Measurements from ENCODE around the gene PSMC5.
"Not testable (repeated sequence)": the region's sequence is repeated elsewhere in the genome, so short reads cannot be mapped to it uniquely, and the experiment has no call there.

Gene PSMC5

DNA sequence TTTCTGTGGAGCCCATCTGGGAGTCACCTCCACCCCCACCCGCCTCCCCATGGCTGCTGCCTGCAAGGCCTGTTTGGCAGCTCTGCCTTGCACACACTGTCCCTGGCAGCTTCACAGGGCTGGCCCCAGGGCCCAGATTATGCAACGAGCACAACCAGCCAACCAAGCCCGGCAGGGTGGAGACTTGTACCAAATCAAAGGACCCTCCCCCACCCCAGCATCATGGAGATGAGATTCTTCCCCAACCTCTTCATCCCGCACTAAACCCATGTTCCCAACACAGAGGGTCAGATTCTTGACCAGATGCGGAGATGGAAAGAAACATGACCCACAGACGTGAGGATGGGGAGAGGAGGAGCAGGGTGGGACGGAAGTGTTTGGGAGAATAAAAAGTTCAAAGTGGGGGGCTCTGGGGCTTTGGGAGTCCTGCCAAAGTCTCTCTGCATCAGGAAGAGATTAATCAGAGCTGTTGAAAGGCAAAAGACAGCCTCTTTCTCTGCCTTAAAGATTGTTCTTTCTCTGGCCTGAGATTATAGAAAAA, 11.5 kb downstream of the PSMC5 start:
- DNase-seq (ENCODE audit: low read depth in 3 of 3) = no peak

DNA sequence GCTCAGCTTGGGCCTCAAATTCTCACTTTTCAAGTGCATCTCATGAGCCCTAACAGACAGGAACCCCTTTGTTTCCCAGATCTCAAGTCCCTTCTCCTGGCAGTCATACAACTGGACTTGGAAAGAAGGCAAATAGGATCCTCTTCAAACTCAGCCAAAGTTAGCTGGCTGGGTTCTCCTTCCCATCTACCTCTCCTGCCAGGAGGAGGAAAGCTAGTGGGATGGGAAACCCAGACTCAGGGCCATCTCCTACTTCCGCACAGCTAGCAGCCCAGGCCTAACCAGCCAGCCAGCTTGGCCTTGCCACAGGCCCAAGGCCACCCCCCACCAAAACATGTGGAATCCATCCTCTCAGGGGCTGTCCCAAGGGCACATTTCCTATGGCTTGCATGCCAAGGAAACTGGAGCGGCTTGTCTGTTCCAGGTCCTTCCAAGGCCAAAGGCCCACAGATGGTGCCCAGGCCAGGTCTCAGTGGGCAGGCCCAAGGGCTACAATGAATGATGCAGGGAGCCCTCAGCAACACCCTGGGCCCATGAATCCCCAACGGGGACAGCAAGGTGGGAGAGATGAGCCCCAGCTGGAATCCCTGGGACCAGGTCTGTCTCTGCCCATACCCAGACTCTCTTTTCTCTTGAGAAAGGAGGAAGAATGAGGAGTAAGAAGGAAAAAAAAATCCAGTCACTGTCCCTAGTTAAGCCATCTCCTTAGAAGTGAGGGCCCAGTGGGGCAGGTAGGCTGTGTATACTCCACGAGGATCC, 13.5 kb downstream of the PSMC5 start:
- DNase-seq (ENCODE audit: low read depth in 3 of 3) = no peak

DNA sequence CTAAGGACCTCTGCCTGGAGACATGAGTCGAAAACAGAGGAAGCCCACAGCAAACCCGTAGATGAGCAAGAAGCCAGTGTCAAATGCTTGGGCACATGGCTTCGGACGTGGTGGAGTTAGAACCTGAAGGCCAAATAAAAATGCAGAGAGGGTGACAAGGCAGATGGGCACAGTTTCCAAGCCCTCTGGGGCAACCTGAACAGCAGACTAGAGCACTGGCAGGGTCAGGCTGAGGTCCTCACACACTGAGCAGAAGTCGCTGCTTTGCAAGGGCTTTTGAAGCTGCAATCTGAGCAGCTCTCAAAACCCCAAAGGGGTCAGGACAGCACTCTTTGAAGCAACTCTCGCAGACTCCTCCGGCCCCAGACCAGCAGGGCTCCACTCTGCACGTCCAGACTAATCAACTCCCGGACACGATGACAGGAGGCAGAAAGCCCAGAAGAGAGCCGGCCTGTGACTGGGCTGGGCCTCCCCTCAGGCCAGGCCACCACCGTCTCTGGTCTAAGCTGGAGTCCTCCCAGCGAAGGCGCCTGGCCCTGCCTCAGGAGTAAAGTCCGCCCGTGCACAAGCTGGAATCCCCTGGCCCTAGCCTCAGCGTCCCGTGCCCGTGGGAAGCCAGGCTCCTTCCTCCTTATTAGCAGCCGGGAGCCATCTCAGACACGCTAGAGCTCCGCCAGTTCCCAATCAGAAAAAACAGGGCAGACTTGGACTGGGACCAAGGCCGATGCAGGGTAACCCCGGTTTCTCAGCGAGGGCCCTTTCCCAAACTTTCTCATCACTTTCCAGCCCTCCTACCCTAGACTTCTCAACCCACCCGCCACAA, 14.3 kb downstream of the PSMC5 start:
- DNase-seq (ENCODE audit: low read depth in 3 of 3) = no peak

DNA sequence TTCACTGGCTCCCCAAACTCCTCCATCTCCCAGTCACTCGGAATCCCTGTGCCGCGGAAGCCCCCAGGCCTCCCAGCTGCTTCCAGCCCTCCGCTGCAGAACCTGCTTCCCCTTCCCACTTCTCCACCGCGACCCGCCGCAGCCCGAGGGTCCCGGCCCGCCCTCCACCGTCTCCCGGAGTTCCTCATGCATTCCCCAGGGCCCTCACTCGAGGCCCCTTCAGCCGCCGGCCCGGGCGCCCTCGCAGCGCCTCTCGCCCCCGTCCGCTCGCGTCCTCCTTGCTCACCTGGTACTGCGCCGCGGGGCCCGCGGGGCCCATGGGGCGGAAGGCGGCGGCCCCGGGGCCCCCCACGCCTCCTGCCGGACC, 14.9 kb downstream of the PSMC5 start:
- DNase-seq (ENCODE audit: low read depth in 3 of 3) = no peak

DNA sequence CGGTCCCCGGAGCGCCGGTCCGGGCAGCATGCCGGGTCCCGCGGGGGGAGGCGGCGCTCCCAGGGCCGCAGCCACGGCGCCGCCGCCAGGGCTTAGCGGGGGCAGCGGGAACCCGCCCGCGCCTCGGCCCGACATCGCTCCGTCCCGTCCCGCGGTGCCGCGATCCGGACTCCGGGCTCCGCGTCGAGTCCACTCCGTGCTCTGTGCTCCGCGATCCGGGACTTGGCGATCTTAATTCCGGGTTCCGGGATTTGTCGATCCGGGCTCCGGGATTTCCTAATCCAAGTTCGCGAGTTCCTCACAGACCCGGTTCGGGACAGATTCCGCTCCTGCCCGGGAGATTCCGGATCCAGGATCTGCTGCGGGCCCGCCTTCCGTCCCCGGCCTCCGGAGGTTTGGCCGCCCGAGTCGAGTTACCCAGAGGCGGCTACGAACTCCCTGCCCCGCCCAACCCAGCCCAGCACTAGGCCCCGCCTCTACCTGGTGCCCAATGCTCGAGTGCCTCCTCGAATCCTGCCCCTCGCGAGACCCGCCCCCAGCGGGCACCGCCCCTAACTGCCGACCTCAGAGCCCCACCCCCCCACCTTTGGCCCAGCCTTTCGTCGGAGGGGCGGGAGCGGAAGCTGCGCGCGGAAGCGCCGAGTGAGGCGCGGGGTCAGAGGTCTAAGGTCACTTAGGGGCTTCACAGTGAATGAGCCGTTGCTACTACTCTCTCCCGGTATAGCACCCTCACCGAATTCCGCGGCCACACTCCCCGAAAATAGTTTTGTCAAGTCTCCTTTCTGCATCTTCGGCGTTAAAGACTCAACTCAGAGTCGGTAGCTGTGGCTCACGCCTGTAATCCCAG, 15.5 kb downstream of the PSMC5 start, which contains the start of gene SMARCD2:
Gene SMARCD2 (minus strand): TSS at position 146 of the 847 bp plus-strand sequence. CDS start 11 bp downstream, at position 135.
- DNase-seq (ENCODE audit: low read depth in 3 of 3) = peak; percentile 98 to 99 (median 98)

DNA sequence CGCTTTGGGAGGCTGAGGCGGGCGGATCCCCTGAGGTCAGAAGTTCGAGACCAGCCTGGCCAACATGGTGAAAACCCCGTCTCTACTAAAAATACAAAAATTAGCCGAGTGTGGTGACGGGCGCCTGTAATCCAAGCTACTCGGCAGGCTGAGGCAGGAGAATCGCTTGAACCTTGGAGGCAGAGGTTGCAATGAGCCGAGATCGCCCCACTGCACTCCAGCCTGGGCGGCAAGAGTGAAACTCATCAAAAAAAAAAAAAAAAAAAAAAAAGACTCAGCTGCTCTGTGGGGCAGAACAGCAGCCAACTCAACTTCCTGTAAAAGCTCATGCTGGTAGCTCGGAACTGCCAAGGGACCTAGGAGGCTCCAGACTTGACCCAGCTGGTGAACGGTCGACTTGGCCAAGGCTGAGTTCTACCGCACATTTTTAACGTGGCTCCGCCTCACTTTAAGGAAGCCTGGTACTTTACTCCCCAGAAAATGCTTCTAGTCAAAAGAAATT, 16.2 kb downstream of the PSMC5 start:
- DNase-seq (ENCODE audit: low read depth in 3 of 3) = not testable (repeated sequence)

DNA sequence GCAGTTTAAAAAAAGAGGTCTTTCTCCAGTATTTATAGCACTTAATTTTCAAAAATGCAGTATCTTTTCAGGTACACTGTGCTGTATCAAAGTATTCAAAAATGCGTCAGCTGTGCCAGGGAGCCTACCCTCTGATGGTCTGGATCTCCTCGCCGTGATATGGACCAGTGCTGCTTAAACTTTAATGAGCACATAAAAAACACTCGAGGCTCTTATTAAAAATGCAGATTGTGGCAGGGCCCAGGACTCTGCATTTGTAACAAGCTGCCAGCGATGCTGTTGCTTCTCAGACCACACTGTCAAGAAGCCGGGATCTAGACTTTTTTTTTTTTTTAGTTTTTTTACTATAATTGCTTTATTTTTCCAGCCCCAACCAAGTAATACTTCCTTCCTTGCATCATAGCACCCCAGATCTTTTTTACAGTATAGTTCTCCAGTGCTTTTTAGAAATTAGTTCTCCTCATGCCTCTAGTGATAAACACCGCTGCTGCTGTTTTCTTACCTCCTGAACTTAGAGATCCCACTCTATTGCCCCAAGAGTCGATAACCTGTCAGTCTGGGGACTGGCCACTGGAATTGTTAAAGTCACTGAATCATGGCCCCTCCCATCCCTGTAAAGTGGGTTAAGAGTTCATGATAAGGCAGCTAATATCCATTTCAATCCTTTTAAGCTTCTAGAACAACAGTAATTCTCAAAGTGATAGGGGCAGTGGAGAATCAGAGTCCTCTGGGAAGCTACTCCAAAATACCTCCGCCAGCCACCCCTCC, 16.9 kb downstream of the PSMC5 start:
- DNase-seq (ENCODE audit: low read depth in 3 of 3) = no peak

DNA sequence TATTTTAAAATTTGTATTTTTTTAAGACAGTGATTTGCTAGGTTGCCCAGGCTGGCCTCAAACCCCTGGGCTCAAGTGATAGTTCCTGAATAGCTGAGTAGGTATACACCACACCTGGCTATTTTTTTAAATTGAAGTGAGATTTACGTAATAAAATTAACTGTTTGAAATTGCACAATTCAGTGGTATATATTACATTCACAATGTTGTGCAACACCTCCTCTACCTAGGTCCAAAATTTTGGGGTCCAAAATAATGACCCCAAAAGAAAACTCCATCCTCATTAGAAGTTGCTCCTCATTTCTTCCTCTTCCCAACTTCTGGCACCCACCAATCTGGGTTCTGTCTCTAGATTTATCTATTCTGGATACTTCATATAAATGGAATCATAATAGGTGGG, 18.3 kb downstream of the PSMC5 start:
- no peak for DNase-seq (ENCODE audit: low read depth in 3 of 3)

DNA sequence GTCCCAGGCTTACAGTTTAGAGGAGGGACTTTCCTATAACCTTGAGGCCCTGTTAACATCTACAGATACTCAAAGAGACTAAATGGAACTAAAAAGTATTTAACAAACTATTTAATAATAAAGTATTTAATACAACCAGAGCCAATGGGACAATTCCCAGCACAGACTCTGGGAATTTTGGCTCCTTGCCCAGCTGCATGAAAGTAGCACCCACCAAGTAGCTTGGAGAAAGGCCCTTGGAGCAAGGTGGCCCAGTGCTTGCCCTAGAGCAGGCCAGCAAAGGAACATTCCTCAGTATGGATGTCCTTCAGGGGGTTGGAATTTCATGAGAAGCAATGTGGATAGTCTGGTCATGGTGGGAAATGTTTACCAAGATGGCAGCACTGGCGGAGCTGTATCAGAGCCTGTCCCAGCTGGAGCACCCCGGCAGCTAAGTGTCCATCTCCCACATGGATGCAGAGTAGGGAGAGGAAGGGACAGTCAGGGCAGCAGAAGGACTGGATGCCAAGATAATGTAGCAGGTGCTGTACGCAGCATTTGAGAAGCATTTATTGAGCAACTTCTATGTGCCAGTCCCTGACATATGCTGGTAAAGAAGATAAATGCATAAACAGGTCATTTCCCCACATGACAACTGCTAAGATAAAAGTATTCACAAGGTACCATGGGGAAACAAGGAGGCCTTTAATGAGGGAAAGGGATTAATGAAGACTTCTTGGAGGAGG, 20.5 kb downstream of the PSMC5 start:
- no peak for DNase-seq (ENCODE audit: low read depth in 3 of 3)

DNA sequence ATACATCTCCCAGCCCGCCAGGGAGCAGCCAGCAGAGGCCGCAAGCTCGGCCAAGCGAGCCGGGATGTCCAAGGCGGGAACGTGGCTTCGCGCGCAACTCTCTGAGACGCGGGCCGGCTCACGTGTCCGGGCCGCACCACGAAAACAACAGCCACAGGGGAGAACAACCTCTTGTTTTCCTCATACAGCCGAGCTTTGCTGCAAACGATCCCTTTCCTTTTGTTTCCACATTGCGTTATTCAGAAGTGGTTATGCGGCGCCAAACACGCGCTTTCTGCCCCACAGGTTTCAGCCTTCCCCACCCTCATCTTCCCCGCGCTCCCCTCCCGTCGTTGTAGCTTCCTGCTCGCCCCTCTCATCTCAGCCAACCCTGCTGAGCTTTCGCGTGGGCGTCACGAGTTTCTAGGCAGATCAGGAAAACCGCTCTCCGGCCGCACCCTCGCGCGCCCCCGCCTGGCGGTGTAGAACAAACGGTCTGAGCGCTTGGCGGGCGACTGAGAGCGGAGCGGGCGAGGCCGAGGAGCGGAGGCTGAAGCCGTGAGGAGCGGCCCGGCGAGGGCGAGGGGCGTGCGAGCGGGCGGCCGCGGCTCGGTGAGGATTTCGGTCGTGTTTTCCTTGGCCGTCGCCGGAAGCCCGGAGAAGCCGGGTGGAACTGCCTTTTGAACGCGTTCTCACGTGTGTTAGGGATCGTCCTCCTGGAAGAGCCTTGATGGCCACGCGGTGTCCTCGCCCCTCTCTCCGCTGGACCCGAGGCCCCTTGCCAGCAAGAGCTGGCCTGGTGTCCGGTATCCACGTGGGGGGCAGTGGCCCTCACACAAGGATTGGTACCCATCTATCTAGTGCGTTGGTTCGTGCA, 21.8 kb downstream of the PSMC5 start:
- DNase-seq (ENCODE audit: low read depth in 3 of 3) = peak; percentile 92 to 96 (median 93)

DNA sequence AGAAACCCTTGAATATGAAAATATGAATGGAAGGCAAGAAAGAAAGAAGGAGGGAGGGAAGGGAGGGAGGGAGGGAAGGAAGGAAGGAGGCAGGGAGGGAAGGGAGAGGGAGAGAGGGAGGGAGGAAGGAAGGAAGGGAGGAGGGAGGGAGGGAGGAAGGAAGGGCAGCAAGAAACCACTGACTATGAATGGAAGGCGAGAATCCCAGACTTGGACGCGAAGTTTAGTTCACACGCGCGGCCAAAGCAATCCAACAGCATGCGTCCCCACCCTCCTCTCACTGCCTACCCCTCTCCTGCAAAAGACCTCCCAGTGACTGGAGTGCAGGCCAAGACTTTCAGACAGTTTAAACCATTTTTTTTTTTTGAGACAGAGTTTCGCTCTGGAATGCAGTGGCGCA, 23.2 kb downstream of the PSMC5 start:
- DNase-seq (ENCODE audit: low read depth in 3 of 3) = no peak

DNA sequence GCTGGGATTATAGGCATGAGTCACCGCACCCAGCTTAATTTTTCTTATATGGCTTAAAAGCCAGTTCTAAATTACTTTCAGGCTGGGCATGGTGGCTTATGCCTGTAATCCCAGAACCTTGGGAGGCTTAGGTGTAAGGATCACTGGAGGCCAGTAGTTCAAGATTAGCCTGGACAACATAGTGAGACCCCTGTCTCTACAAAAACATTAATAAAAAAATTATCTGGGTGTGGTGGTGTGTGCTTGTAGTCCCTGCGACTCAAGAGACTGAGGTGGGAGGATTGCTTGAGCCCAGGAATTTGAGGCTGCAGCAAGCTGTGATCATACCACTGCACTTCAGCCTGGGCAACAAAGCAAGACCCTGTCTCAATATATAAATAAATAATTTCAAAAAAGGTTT, 26.0 kb downstream of the PSMC5 start:
- DNase-seq (ENCODE audit: low read depth in 3 of 3) = no peak

DNA sequence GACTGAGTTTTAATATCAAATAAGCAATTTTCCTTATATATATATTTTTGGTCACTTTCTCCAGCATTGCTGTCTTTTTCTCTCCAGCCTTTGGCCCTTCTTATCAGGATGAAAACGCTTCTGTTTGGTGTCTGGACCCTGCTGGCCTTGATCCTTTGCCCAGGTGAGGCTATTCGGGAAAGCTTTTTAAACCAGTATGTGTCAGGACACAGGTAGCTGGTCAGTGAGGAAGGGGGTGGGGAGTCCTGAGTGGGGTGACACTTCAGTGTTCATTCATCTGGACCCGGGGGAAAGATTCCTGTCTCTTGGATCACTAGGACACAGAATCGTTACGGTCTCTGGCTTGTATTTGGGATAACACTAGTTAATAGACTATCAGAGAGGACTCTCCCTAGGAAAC, 27.5 kb downstream of the PSMC5 start:
- no peak for DNase-seq (ENCODE audit: low read depth in 3 of 3)

DNA sequence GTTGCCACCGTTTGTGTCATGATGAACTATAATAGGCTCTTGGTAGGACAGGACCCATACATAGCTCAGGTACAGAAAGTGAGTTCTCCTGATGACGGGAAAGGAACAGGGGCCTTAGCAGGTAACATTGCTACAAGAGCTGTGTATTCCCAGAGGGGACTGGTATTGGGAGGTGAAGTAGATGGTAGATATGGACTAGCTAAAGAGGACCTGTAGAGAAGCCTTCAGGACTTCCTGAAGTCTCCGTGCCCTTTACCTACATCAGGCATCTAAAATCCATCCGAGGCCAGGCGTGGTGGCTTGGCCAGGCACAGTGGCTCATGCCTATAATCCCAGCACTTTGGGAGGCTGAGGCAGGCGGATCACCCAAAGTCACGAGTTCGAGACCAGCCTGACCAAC, 28.0 kb downstream of the PSMC5 start:
- no peak for DNase-seq (ENCODE audit: low read depth in 3 of 3)

DNA sequence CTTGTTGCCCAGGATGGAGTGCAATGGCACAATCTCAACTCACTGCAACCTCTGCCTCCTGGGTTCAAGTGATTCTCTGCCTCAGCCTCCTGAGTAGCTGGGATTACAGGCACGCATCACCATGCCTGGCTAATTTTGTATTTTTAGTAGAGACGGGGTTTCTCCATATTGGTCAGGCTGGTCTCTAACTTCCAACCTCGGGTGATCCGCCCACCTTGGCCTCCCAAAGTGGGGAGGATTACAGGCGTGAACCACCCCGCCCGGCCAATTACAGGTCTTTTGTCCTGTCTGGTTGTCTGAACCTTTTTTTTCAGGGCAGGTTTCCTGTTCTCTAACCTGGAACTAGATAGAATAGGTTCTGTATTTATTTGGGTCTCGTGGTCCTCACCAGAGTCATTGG, 29.2 kb downstream of the PSMC5 start:
- DNase-seq (ENCODE audit: low read depth in 3 of 3) = not testable (repeated sequence)

DNA sequence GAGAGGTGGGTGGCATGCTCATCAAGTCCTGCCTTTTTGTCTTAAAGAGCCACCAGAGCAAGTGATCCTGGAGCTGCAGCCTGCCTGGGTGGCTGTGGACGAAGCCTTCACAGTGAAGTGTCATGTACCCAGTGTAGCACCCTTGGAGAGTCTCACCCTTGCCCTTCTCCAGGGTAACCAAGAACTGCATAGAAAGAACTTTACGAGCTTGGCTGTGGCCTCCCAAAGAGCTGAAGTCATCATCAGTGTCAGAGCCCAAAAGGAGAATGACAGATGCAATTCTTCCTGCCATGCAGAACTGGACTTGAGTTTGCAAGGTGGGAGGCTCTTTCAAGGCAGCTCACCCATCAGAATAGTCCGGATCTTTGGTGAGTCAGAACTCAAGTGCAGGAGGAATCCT, 32.0 kb downstream of the PSMC5 start:
- DNase-seq (ENCODE audit: low read depth in 3 of 3) = no peak

DNA sequence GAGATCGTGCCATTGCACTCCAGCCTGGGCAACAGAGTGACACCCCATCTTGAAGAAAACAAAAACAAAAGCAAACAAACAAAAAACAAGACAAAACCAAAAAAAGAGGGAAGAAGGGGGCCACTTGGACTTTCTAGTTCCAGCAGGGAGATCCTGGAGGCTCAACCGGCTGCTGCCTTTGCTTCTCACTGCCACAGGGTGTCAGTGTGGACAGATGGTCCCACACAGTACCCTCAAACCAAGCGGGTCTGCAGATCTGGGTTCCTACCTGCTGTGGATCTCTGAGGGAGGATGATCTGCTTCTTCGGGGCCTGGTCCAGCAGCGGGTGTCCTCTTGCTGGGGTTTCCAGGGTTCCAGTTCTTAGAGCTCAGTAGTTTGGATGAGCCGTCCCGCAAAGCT, 39.4 kb downstream of the PSMC5 start:
- not testable (repeated sequence) for DNase-seq (ENCODE audit: low read depth in 3 of 3)

DNA sequence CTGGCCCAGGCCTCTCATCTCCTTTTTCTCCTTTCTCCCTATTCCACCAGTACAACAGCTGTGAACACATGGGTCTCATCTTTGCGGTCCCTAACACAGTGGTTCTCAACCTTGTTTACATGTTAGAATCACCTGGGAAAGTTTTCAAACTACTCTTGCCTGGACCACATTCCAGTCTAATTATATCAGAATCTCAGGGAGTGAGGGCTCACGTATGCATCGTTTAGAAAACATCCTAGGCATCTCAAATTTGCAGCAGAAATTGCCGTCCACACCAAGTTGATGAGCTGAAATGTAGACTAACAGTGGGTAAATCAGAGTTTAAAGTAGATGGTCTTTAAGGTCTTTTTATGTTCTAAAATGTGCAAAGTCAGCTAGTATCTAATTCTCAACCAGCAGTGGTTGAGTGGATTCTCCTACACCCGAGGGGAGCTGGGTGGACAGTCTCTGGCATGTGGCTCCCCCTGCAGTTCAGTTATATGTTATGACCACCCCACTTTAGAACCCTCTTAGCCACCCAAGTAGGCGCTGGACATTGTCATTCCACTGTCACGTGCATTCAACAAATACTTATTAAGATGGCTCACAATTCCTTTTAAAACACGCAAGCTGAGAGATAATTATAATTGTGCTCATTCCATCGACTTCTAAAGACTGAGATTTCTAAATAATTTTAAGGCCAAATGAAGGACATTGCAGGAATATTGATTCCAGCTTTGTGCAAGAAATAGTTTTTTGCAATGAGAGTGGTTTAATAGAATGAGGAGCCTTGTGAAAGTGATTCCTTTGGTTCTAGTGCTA, 42.5 kb downstream of the PSMC5 start:
- DNase-seq (ENCODE audit: low read depth in 3 of 3) = not testable (repeated sequence)
